NCI-H2196 (cell line): ENCODE results near the gene NCS1.

Experiments used
- DNase-seq: peaks from one replicate; lab custom pipeline; 2025; ENCODE audit not compliant: unreplicated experiment; lab: John Stamatoyannopoulos, UW

Gene NCS1

GRCh38 chr9:130284690-130285089 is 112.5 kb downstream of the NCS1 start:
- DNase-seq: no peak

GRCh38 chr9:130285271-130285670 is 113.1 kb downstream of the NCS1 start:
- no peak for DNase-seq

- DNase-seq: no peak
These were observed 114.0 kb downstream of the NCS1 start for GRCh38 chr9:130286072-130286770.
